Measurements from ENCODE around the gene PRDM15.

Gene PRDM15

GRCh38 chr21:41876396-41876795 lies 2.7 kb downstream of the PRDM15 start:
- no peak for DNase-seq (ENCODE audit: low read depth)
- H3K4me3 ChIP-seq (ENCODE audit: control insufficient read depth, low read depth, low read length) = no peak overlapping the region
- no peak for TF ChIP-seq CTCF (IDR thresholded peaks at IDR 0.05; ENCODE audit: control insufficient read depth, insufficient read depth, low read depth, low read length, missing control alignments)

- H3K4me3 ChIP-seq (ENCODE audit: control insufficient read depth, low read depth, low read length) = no peak overlapping the region
- no peak for TF ChIP-seq CTCF (IDR thresholded peaks at IDR 0.05; ENCODE audit: control insufficient read depth, insufficient read depth, low read depth, low read length, missing control alignments)
- no peak for DNase-seq (ENCODE audit: low read depth)
Measured at GRCh38 chr21:41875086-41875485, 4.1 kb downstream of the PRDM15 start.

- no peak for TF ChIP-seq CTCF (IDR thresholded peaks at IDR 0.05; ENCODE audit: control insufficient read depth, insufficient read depth, low read depth, low read length, missing control alignments)
- H3K4me3 ChIP-seq (ENCODE audit: control insufficient read depth, low read depth, low read length) = no peak overlapping the region
- DNase-seq (ENCODE audit: low read depth) = no peak
Measured at GRCh38 chr21:41874611-41875010, 4.5 kb downstream of the PRDM15 start.

GRCh38 chr21:41873426-41873825 lies 5.7 kb downstream of the PRDM15 start:
- no peak for DNase-seq (ENCODE audit: low read depth)
- TF ChIP-seq CTCF (IDR thresholded peaks at IDR 0.05; ENCODE audit: control insufficient read depth, insufficient read depth, low read depth, low read length, missing control alignments) = no peak
- no peak overlapping the region for H3K4me3 ChIP-seq (ENCODE audit: control insufficient read depth, low read depth, low read length)

GRCh38 chr21:41873005-41873404 lies 6.1 kb downstream of the PRDM15 start:
- DNase-seq (ENCODE audit: low read depth) = no peak
- no peak overlapping the region for H3K4me3 ChIP-seq (ENCODE audit: control insufficient read depth, low read depth, low read length)
- no peak for TF ChIP-seq CTCF (IDR thresholded peaks at IDR 0.05; ENCODE audit: control insufficient read depth, insufficient read depth, low read depth, low read length, missing control alignments)

- DNase-seq (ENCODE audit: low read depth) = no peak
- no peak for TF ChIP-seq CTCF (IDR thresholded peaks at IDR 0.05; ENCODE audit: control insufficient read depth, insufficient read depth, low read depth, low read length, missing control alignments)
- H3K4me3 ChIP-seq (ENCODE audit: control insufficient read depth, low read depth, low read length) = no peak overlapping the region
Measured at GRCh38 chr21:41871293-41872030, 7.7 kb downstream of the PRDM15 start.
